Neural progenitor cell (in vitro differentiated cells): ENCODE measurements around the gene SPHKAP. TPM values are rescaled to one million over a fixed set of nuclear protein-coding genes. Genes with fewer than 3 reads are reported as not detected.
"Not testable (repeated sequence)": the region's sequence is repeated elsewhere in the genome, so short reads cannot be mapped to it uniquely, and the experiment has no call there.

ENCODE experiments used
- DNase-seq: peaks from one replicate; pipeline ENCODE4 v3.0.0-alpha.2; 2016; ENCODE audit warnings: low spot score
- H2AFZ ChIP-seq: fragments of 200-600 bp; sonication (generic); replicated peaks from 2 replicates; pipeline ENCODE4 v1.6.1; 2016; ENCODE audit warnings: antibody characterized with exemption
- H3F3A ChIP-seq: fragments of 200-600 bp; sonication (generic); 2 replicates; pipeline ENCODE4 v1.6.1; 2016; ENCODE audit warnings: antibody characterized with exemption, low read depth
- H3K27ac ChIP-seq: fragments of 200-600 bp; sonication (generic); 2 replicates; pipeline ENCODE4 v1.5.1; 2016; ENCODE audit warnings: mild to moderate bottlenecking
- H3K27me3 ChIP-seq: fragments of 200-600 bp; sonication (generic); 2 replicates; pipeline ENCODE4 v1.6.1; 2016; ENCODE audit warnings: mild to moderate bottlenecking, moderate library complexity
- H3K36me3 ChIP-seq: fragments of 200-600 bp; sonication (generic); 2 replicates; pipeline ENCODE4 v1.5.1; 2016
- H3K4me1 ChIP-seq: fragments of 200-600 bp; sonication (generic); 2 replicates; pipeline ENCODE4 v1.6.1; 2016; ENCODE audit warnings: mixed run types
- H3K4me2 ChIP-seq: fragments of 200-600 bp; sonication (generic); 2 replicates; pipeline ENCODE4 v1.6.1; 2016
- H3K4me3 ChIP-seq: fragments of 200-600 bp; sonication (generic); 2 replicates; pipeline ENCODE4 v1.5.1; 2016
- H3K79me2 ChIP-seq: fragments of 200-600 bp; sonication (generic); 2 replicates; pipeline ENCODE4 v1.6.1; 2016; ENCODE audit warnings: low read depth
- H3K9ac ChIP-seq: fragments of 200-600 bp; sonication (generic); 2 replicates; pipeline ENCODE4 v1.6.1; 2016
- H3K9me3 ChIP-seq: fragments of 200-600 bp; sonication (generic); 2 replicates; pipeline ENCODE4 v1.5.1; 2016; ENCODE audit warnings: low read depth
- H4K20me1 ChIP-seq: fragments of 200-600 bp; sonication (generic); 2 replicates; pipeline ENCODE4 v1.6.1; 2016; ENCODE audit warnings: low read depth
- H3K27ac Mint-ChIP-seq: 3 replicates; pipeline ENCODE4 v1.8.0; 2021; ENCODE audit warnings: mixed read lengths
- H3K27me3 Mint-ChIP-seq: 2 replicates; pipeline ENCODE4 v1.8.0; 2022; ENCODE audit warnings: low read depth, mild to moderate bottlenecking, inconsistent platforms, moderate library complexity, mixed read lengths; ENCODE audit not compliant: insufficient read depth
- H3K36me3 Mint-ChIP-seq: 3 replicates; pipeline ENCODE4 v1.8.0; 2021; ENCODE audit warnings: mixed read lengths
- H3K4me1 Mint-ChIP-seq: 3 replicates; pipeline ENCODE4 v1.8.0; 2021; ENCODE audit warnings: mixed read lengths
- H3K4me3 Mint-ChIP-seq: 3 replicates; pipeline ENCODE4 v1.8.0; 2021; ENCODE audit warnings: mild to moderate bottlenecking, moderate library complexity, mixed read lengths
- H3K9me3 Mint-ChIP-seq: 3 replicates; pipeline ENCODE4 v1.8.0; 2020; ENCODE audit warnings: mixed read lengths
- CTCF ChIP-seq: fragments of 200-600 bp; sonication (generic); IDR thresholded peaks from 2 replicates; pipeline ENCODE4 v1.5.1; 2017; ENCODE audit warnings: antibody characterized with exemption, mild to moderate bottlenecking
- EZH2 ChIP-seq: fragments of 200-600 bp; sonication (generic); IDR thresholded peaks from 2 replicates; pipeline ENCODE4 v1.6.1; 2017; ENCODE audit warnings: antibody characterized with exemption, mild to moderate bottlenecking, moderate library complexity
- EZH2phosphoT487 ChIP-seq: fragments of 200-600 bp; sonication (generic); IDR thresholded peaks from 2 replicates; pipeline ENCODE4 v1.6.1; 2017; ENCODE audit warnings: antibody characterized with exemption
- total RNA-seq: library from RNA; depleted of rRNA; stranded (reverse); fragments of >200 nt; gene quantifications from 2 replicates; pipeline ENCODE4 v1.2.3, GENCODE V29; 2015; ENCODE audit warnings: low replicate concordance

SPHKAP gene
- total RNA-seq = 0.06 TPM in 1 of 2 replicates, not detected in the other

- H3K4me1 ChIP-seq = peaks cover 14% of the 10 kb centered on the region
- peaks cover 31% of the 10 kb centered on the region for H3K27me3 Mint-ChIP-seq
- H3K4me3 ChIP-seq = peak within 1 kb of the TSS; percentile 49
- H3K9ac ChIP-seq = no peak within 1 kb of the TSS
- no peaks in the 10 kb centered on the region for H3F3A ChIP-seq
- TF ChIP-seq EZH2 (peak; percentile 58), EZH2phosphoT487 (no peak)
- H3K79me2 ChIP-seq = no peaks in the 10 kb centered on the region
- H2AFZ ChIP-seq = peak within 1 kb of the TSS; percentile 90
- peaks cover 6% of the 10 kb centered on the region for H3K9me3 Mint-ChIP-seq
- H4K20me1 ChIP-seq = peaks cover 6% of the 10 kb centered on the region
- no peak within 1 kb of the TSS for H3K27ac ChIP-seq
- no peaks in the 10 kb centered on the region for H3K36me3 ChIP-seq
- H3K4me2 ChIP-seq = peak within 1 kb of the TSS; percentile 91
- peaks cover 63% of the 10 kb centered on the region for H3K27me3 ChIP-seq
- H3K4me3 Mint-ChIP-seq = peak within 1 kb of the TSS; percentile 85
- peaks cover 7% of the 10 kb centered on the region for H3K4me1 Mint-ChIP-seq
- DNase-seq = peak; percentile 60
- no peaks in the 10 kb centered on the region for H3K9me3 ChIP-seq
- H3K27ac Mint-ChIP-seq = no peak within 1 kb of the TSS
- no peaks in the 10 kb centered on the region for H3K36me3 Mint-ChIP-seq
Observed at GRCh38 chr2:228181098-228182019, at the start of gene SPHKAP. Gene SPHKAP (minus strand): TSS chr2:228181687. CDS start chr2:228181598, 89 bp downstream.

- Histone ChIP-seq H3K79me2 (no peaks in the 10 kb centered on the region), H3K9ac (no peak overlapping the region), H2AFZ (no peak overlapping the region), H3K27me3 (no peaks in the 10 kb centered on the region), H3K4me2 (no peak overlapping the region), H3K36me3 (no peaks in the 10 kb centered on the region), H4K20me1 (no peaks in the 10 kb centered on the region), H3K9me3 (no peaks in the 10 kb centered on the region), H3F3A (no peaks in the 10 kb centered on the region), H3K27ac (no peak overlapping the region), H3K4me3 (no peak overlapping the region), H3K4me1 (no peaks in the 10 kb centered on the region)
- Mint-ChIP-seq H3K36me3 (no peaks in the 10 kb centered on the region), H3K27me3 (no peaks in the 10 kb centered on the region), H3K4me3 (no peak overlapping the region), H3K27ac (no peak overlapping the region), H3K4me1 (no peaks in the 10 kb centered on the region), H3K9me3 (no peaks in the 10 kb centered on the region)
- TF ChIP-seq EZH2 = no peak
- no peak for TF ChIP-seq EZH2phosphoT487
- no peak for TF ChIP-seq CTCF
- DNase-seq = no peak
Observed at GRCh38 chr2:228227466-228227865, 46.0 kb upstream of the SPHKAP start.

- Histone ChIP-seq H3K4me1 (no peaks in the 10 kb centered on the region), H4K20me1 (no peaks in the 10 kb centered on the region), H3K9me3 (no peaks in the 10 kb centered on the region), H3K9ac (no peak overlapping the region), H3K27ac (no peak overlapping the region), H3K36me3 (no peaks in the 10 kb centered on the region), H3K79me2 (no peaks in the 10 kb centered on the region), H2AFZ (no peak overlapping the region), H3K27me3 (no peaks in the 10 kb centered on the region), H3K4me2 (no peak overlapping the region), H3F3A (no peaks in the 10 kb centered on the region), H3K4me3 (no peak overlapping the region)
- Mint-ChIP-seq H3K36me3 (no peaks in the 10 kb centered on the region), H3K9me3 (no peaks in the 10 kb centered on the region), H3K4me1 (no peaks in the 10 kb centered on the region), H3K4me3 (no peak overlapping the region), H3K27ac (no peak overlapping the region), H3K27me3 (no peaks in the 10 kb centered on the region)
- no peak for DNase-seq
- no peak for TF ChIP-seq EZH2phosphoT487
- TF ChIP-seq EZH2 = no peak
- no peak for TF ChIP-seq CTCF
Observed at GRCh38 chr2:228224410-228224809, 42.9 kb upstream of the SPHKAP start.

- not testable (repeated sequence) for H3F3A ChIP-seq, H3K36me3 Mint-ChIP-seq, H3K4me2 ChIP-seq, H4K20me1 ChIP-seq, H2AFZ ChIP-seq, H3K36me3 ChIP-seq, H3K9ac ChIP-seq, H3K9me3 ChIP-seq, H3K4me3 Mint-ChIP-seq, H3K9me3 Mint-ChIP-seq, H3K27me3 Mint-ChIP-seq, H3K4me3 ChIP-seq, H3K4me1 Mint-ChIP-seq, H3K27me3 ChIP-seq, H3K27ac Mint-ChIP-seq, DNase-seq, H3K27ac ChIP-seq, H3K4me1 ChIP-seq, H3K79me2 ChIP-seq
Observed at GRCh38 chr2:228218593-228218992, 37.1 kb upstream of the SPHKAP start.
